ENCODE data around the gene PPY. TPM values are rescaled to one million over a fixed set of nuclear protein-coding genes. Genes with fewer than 3 reads are reported as not detected.

PPY gene
- total and polyA plus RNA-seq, 7 donors: not detected

- H3K9me3 ChIP-seq: no peaks in the 10 kb centered on the region
- H3K36me3 ChIP-seq (ENCODE audit: insufficient read depth in 1 of 2, low read depth in 1 of 2): no peaks in the 10 kb centered on the region
- peaks cover 0 to 55% (median 5%) of the 10 kb centered on the region in 3 donors for H3K27me3 ChIP-seq (ENCODE audit: insufficient read depth in 3 of 3, low read length in 2 of 3)
- peak; percentile 18 for TF ChIP-seq CTCF (IDR thresholded peaks at IDR 0.05)
- 3 to 6% (median 3%) methylated on average over 31 to 36 of the region's 36 CpGs for WGBS, 3 donors
- H3K4me3 ChIP-seq: peak within 1 kb of the TSS; percentile 68
- DNase-seq: peak; percentile 58 to 74
- intact Hi-C loops (cut with DNase I): no loop called here
- H3K4me1 ChIP-seq: peaks cover 15% of the 10 kb centered on the region
- ATAC-seq: peak; percentile 45 to 74 (median 49)
- H3K27ac ChIP-seq: peak within 1 kb of the TSS; percentile 25
These were observed 34.8 kb downstream of the PPY start, which contains the start of gene MPP2 for GRCh38 chr17:43907425-43907981. Gene MPP2, minus strand, starts transcription at chr17:43907536. Its CDS starts 3,076 bp downstream, at chr17:43904460.

GRCh38 chr17:43906951-43907424 is 35.3 kb downstream of the PPY start:
- intact Hi-C loops (cut with DNase I): no loop called here
- H3K27ac ChIP-seq: peak overlapping the region; percentile 25

GRCh38 chr17:43905985-43906852 is 36.1 kb downstream of the PPY start:
- Histone ChIP-seq H3K9me3 (no peaks in the 10 kb centered on the region), H3K4me3 (peak overlapping the region; percentile 68), H3K27me3 (ENCODE audit: insufficient read depth in 3 of 3, low read length in 2 of 3) (peaks cover 0 to 55% (median 5%) of the 10 kb centered on the region in 3 donors), H3K27ac (no peak overlapping the region), H3K4me1 (peaks cover 15% of the 10 kb centered on the region), H3K36me3 (ENCODE audit: insufficient read depth in 1 of 2, low read depth in 1 of 2) (no peaks in the 10 kb centered on the region)
- 3 to 4% (median 4%) methylated on average over 35 to 37 of the region's 37 CpGs for WGBS, 3 donors
- no peak for TF ChIP-seq CTCF (IDR thresholded peaks at IDR 0.05)
- peak; percentile 43 to 77 (median 51) for ATAC-seq
- intact Hi-C loops (cut with DNase I): no loop called here
- peak; percentile 76 to 81 for DNase-seq

More at GRCh38 chr17:43906951-43907424, 35.3 kb downstream of the PPY start:
- ATAC-seq: peak in 2 of 4 donors; percentile 2 to 18
- no peak for TF ChIP-seq CTCF (IDR thresholded peaks at IDR 0.05)
- H3K36me3 ChIP-seq (ENCODE audit: insufficient read depth in 1 of 2, low read depth in 1 of 2): no peaks in the 10 kb centered on the region
- peak overlapping the region; percentile 68 for H3K4me3 ChIP-seq
- peaks cover 15% of the 10 kb centered on the region for H3K4me1 ChIP-seq
- 0 to 1% (median 1%) methylated on average over 23 to 29 of the region's 29 CpGs for WGBS, 3 donors
- no peak for DNase-seq
- no peaks in the 10 kb centered on the region for H3K9me3 ChIP-seq
- peaks cover 0 to 55% (median 5%) of the 10 kb centered on the region in 3 donors for H3K27me3 ChIP-seq (ENCODE audit: insufficient read depth in 3 of 3, low read length in 2 of 3)

- Histone ChIP-seq H3K27ac (no peak overlapping the region), H3K27me3 (ENCODE audit: insufficient read depth in 3 of 3, low read length in 2 of 3) (peaks cover 0 to 55% (median 5%) of the 10 kb centered on the region in 3 donors), H3K4me1 (peaks cover 19% of the 10 kb centered on the region), H3K4me3 (peak overlapping the region; percentile 68), H3K9me3 (no peaks in the 10 kb centered on the region), H3K36me3 (ENCODE audit: insufficient read depth in 1 of 2, low read depth in 1 of 2) (no peaks in the 10 kb centered on the region)
- intact Hi-C loops (cut with DNase I): no loop called here
- TF ChIP-seq CTCF (IDR thresholded peaks at IDR 0.05): no peak
- ATAC-seq (no peak), DNase-seq (no peak)
- WGBS, 3 donors: 38 to 49% (median 40%) methylated on average over 3 of the region's 3 CpGs
These were observed 36.8 kb downstream of the PPY start for GRCh38 chr17:43905400-43905984.
